Left lung (tissue), 10 donors: ENCODE data around the gene BLVRB. TPM values are rescaled to one million over a fixed set of nuclear protein-coding genes. Genes with fewer than 3 reads are reported as not detected.

ENCODE experiments used
- ATAC-seq: fragments of 200-7000 bp; cut with Tn5 transposase; one replicate; pipeline ENCODE4 v1.9.1; 2020; ENCODE audit warnings: moderate library complexity
- DNase-seq, 4 donors: peaks; one replicate each; pipeline ENCODE4 v3.0.0-alpha.2; 2013 to 2020
- H3K27ac ChIP-seq, 2 donors: fragments of 200-600 bp; sonication (generic) in 1 of 2; one replicate each; pipeline versions ENCODE4 v1.5.0 to v1.8.0; 2020 to 2021
- H3K27me3 ChIP-seq, 2 donors: fragments of 200-600 bp; sonication (generic) in 1 of 2; one replicate each; pipeline versions ENCODE4 v1.5.0 to v1.8.0; 2020 to 2021
- H3K36me3 ChIP-seq, 2 donors: fragments of 200-600 bp; sonication (generic) in 1 of 2; one replicate each; pipeline versions ENCODE4 v1.5.0 to v1.8.0; 2020 to 2021
- H3K4me1 ChIP-seq, 2 donors: fragments of 200-600 bp; one replicate each; pipeline ENCODE4 v1.8.0; 2021
- H3K4me3 ChIP-seq, 2 donors: fragments of 200-600 bp; sonication (generic) in 1 of 2; one replicate each; pipeline versions ENCODE4 v1.5.0 to v1.8.0; 2020 to 2021; ENCODE audit warnings: mild to moderate bottlenecking in 1 of 2
- H3K9me3 ChIP-seq, 2 donors: fragments of 200-600 bp; sonication (generic) in 1 of 2; one replicate each; pipeline versions ENCODE4 v1.5.0 to v1.8.0; 2020 to 2021
- CTCF ChIP-seq, 2 donors: fragments of 200-600 bp; sonication (generic) in 1 of 2; IDR thresholded peaks; one replicate each; pipeline versions ENCODE4 v1.5.0 to v1.8.0; 2021; ENCODE audit warnings: antibody characterized with exemption in 2 of 2
- intact Hi-C, 2 donors: fragments of 100-400 bp; cut with DNase I; formaldehyde crosslinking; loops; one replicate each; pipeline versions ENCODE4 v1.11.2 to v1.14.2; 2022
- polyA plus RNA-seq, 6 donors: library from polyadenylated mRNA; unstranded; fragments of 120-200 nt; gene quantifications; one replicate each; pipeline ENCODE4 v1.2.1, GENCODE V29; 2013; ENCODE audit not compliant: insufficient read length in 6 of 6
- total RNA-seq, 2 donors: library from RNA; stranded (reverse); fragmentation: NEBNext Ultra II Directional; extraction: Animal tissue kit (Norgen Biotek cat#: 25700); gene quantifications; one replicate each; pipeline ENCODE4 v1.2.1, GENCODE V29; 2021
- donor health status: DM: no; HTN: yes; CAD: no.
- donor health status: DM: no; HTN: no; CAD: no.

The BLVRB gene
- total and polyA plus RNA-seq, 8 donors = 45.1 to 192 (median 62.0) TPM

GRCh38 chr19:40512473-40513344 is 47.2 kb upstream of the BLVRB start:
- Histone ChIP-seq H3K27ac (no peak overlapping the region), H3K9me3 (no peaks in the 10 kb centered on the region), H3K4me3 (no peak overlapping the region), H3K4me1 (peaks cover 0 to 7% of the 10 kb centered on the region in 2 donors), H3K36me3 (no peaks in the 10 kb centered on the region), H3K27me3 (peaks cover 31 to 83% of the 10 kb centered on the region in 2 donors)
- TF ChIP-seq CTCF (IDR thresholded peaks at IDR 0.05) = no peak
- intact Hi-C loops = no loop called here
- peak; percentile 33 for ATAC-seq
- DNase-seq = no peak

- no peak overlapping the region for H3K4me3 ChIP-seq
- ATAC-seq (no peak), DNase-seq (no peak)
- H3K36me3 ChIP-seq = no peaks in the 10 kb centered on the region
- no peaks in the 10 kb centered on the region for H3K9me3 ChIP-seq
- intact Hi-C loops = no loop called here
- TF ChIP-seq CTCF (IDR thresholded peaks at IDR 0.05) = no peak
- no peak overlapping the region for H3K27ac ChIP-seq
- peaks cover 31 to 77% of the 10 kb centered on the region in 2 donors for H3K27me3 ChIP-seq
- H3K4me1 ChIP-seq = peaks cover 0 to 7% of the 10 kb centered on the region in 2 donors
Measured at GRCh38 chr19:40512110-40512472, 46.5 kb upstream of the BLVRB start.

GRCh38 chr19:40511487-40511886 is 45.9 kb upstream of the BLVRB start:
- no peaks in the 10 kb centered on the region for H3K9me3 ChIP-seq
- H3K27me3 ChIP-seq = peaks cover 31 to 76% of the 10 kb centered on the region in 2 donors
- DNase-seq = no peak

GRCh38 chr19:40510526-40511115 is 45.1 kb upstream of the BLVRB start:
- peaks cover 0 to 7% of the 10 kb centered on the region in 2 donors for H3K4me1 ChIP-seq

More at GRCh38 chr19:40511487-40511886, 45.9 kb upstream of the BLVRB start:
- no peak for ATAC-seq
- H3K36me3 ChIP-seq = no peaks in the 10 kb centered on the region
- intact Hi-C loops = no loop called here
- H3K27ac ChIP-seq = no peak overlapping the region
- peaks cover 0 to 7% of the 10 kb centered on the region in 2 donors for H3K4me1 ChIP-seq
- H3K4me3 ChIP-seq = no peak overlapping the region
- TF ChIP-seq CTCF (IDR thresholded peaks at IDR 0.05) = no peak

More at GRCh38 chr19:40510526-40511115, 45.1 kb upstream of the BLVRB start:
- Histone ChIP-seq H3K36me3 (no peaks in the 10 kb centered on the region), H3K9me3 (no peaks in the 10 kb centered on the region), H3K27me3 (peaks cover 31 to 70% of the 10 kb centered on the region in 2 donors), H3K27ac (no peak overlapping the region), H3K4me3 (no peak overlapping the region)
- TF ChIP-seq CTCF (IDR thresholded peaks at IDR 0.05) = no peak
- ATAC-seq (no peak), DNase-seq (no peak)
- intact Hi-C loops = no loop called here
